OCI-LY7 (cell line): ENCODE measurements around the gene MAP7D2. TPM values are rescaled to one million over a fixed set of nuclear protein-coding genes. Genes with fewer than 3 reads are reported as not detected.

Experiments used
- BruUV-seq: library from RNA; stranded (reverse); fragments of 400-500 nt; replicated peaks from 2 replicates; lab custom pipeline; 2021; lab: Mats Ljungman, UMichigan
- CTCF ChIA-PET: fragments of 300-600 bp; sonication (Branson Sonifier 250); formaldehyde crosslinking; loops from one replicate; lab custom pipeline; 2022; ENCODE audit warnings: antibody characterized with exemption; ENCODE audit not compliant: unreplicated experiment; lab: Charles Lee
- POLR2A ChIA-PET: fragments of 300-600 bp; sonication (Branson Sonifier 250); formaldehyde crosslinking; loops from one replicate; lab custom pipeline; 2022; ENCODE audit warnings: antibody characterized with exemption; lab: Charles Lee
- DNase-seq: peaks from one replicate; pipeline ENCODE4 v3.0.0-alpha.2; 2015; ENCODE audit warnings: low spot score
- H2AFZ ChIP-seq: fragments of 200-600 bp; sonication (generic), shearing (Covaris generic); 2 replicates; pipeline ENCODE4 v1.6.1; 2014; ENCODE audit warnings: mild to moderate bottlenecking, antibody characterized with exemption, low read length, moderate library complexity
- H3K27ac ChIP-seq: fragments of 200-600 bp; sonication (generic); 2 replicates; pipeline ENCODE4 v1.5.1; 2014; ENCODE audit warnings: mixed run types, low read depth, mild to moderate bottlenecking, moderate library complexity, low read length, inconsistent platforms; ENCODE audit not compliant: poor library complexity, severe bottlenecking
- H3K36me3 ChIP-seq: fragments of 200-600 bp; sonication (generic); 2 replicates; pipeline ENCODE4 v1.6.1; 2014; ENCODE audit warnings: mild to moderate bottlenecking, antibody characterized with exemption, low read length, moderate library complexity, mixed read lengths; ENCODE audit not compliant: insufficient read depth
- H3K4me1 ChIP-seq: fragments of 200-600 bp; sonication (generic); 2 replicates; pipeline ENCODE4 v1.5.1; 2014; ENCODE audit warnings: mild to moderate bottlenecking, low read length; ENCODE audit not compliant: insufficient read depth, poor library complexity, severe bottlenecking
- H3K4me2 ChIP-seq: fragments of 200-600 bp; sonication (generic); 2 replicates; pipeline ENCODE4 v1.6.1; 2014; ENCODE audit warnings: mild to moderate bottlenecking, low read length
- H3K4me3 ChIP-seq: fragments of 200-600 bp; sonication (generic); 2 replicates; pipeline ENCODE4 v1.5.1; 2014; ENCODE audit warnings: mild to moderate bottlenecking, low read depth, low read length; ENCODE audit not compliant: poor library complexity, severe bottlenecking
- H3K79me2 ChIP-seq: fragments of 200-600 bp; sonication (generic); 2 replicates; pipeline ENCODE4 v1.6.1; 2016; ENCODE audit warnings: low read depth, mild to moderate bottlenecking, low read length, moderate library complexity, mixed read lengths; ENCODE audit not compliant: insufficient read depth
- H3K9me2 ChIP-seq: fragments of 200-600 bp; sonication (generic); 2 replicates; pipeline ENCODE4 v1.6.1; 2016; ENCODE audit warnings: mild to moderate bottlenecking, low read length, mixed read lengths; ENCODE audit not compliant: insufficient read depth
- H3K9me3 ChIP-seq: fragments of 200-600 bp; sonication (generic); 2 replicates; pipeline ENCODE4 v1.6.1; 2014; ENCODE audit warnings: mild to moderate bottlenecking, mixed run types, low read length, mixed read lengths
- H4K20me1 ChIP-seq: fragments of 200-600 bp; sonication (generic); 2 replicates; pipeline ENCODE4 v1.6.1; 2014; ENCODE audit warnings: mild to moderate bottlenecking, antibody characterized with exemption, low read length, moderate library complexity, mixed read lengths; ENCODE audit not compliant: insufficient read depth
- CTCF ChIP-seq: fragments of 200-600 bp; sonication (generic); conservative IDR thresholded peaks from 2 replicates; pipeline ENCODE4 v1.5.1; 2014; ENCODE audit warnings: mild to moderate bottlenecking, antibody characterized with exemption, low read length, moderate library complexity, mixed read lengths
- EZH2phosphoT487 ChIP-seq: fragments of 200-600 bp; sonication (generic); IDR thresholded peaks from 2 replicates; pipeline ENCODE4 v1.6.1; 2018; ENCODE audit warnings: low read depth, borderline replicate concordance, mild to moderate bottlenecking, mixed run types, antibody characterized with exemption, low read length, moderate library complexity, mixed read lengths
- intact Hi-C: fragments of 100-400 bp; cut with micrococcal nuclease; formaldehyde crosslinking; loops from one replicate; pipeline ENCODE4 v1.10.0; 2022; ENCODE audit not compliant: unreplicated experiment
- total RNA-seq, 2 experiments: library from RNA; depleted of rRNA in 1 of 2; stranded (reverse); fragments of >200 nt in 1 of 2; shearing (Covaris generic) in 1 of 2; gene quantifications; 2 replicates each; pipeline ENCODE4 v1.2.3, GENCODE V29; 2014 to 2022

MAP7D2 gene
- total RNA-seq, 2 experiments from 2014 or later = 0.13 TPM; not detected in 1

- Histone ChIP-seq H3K9me3 (no peaks in the 10 kb centered on the region), H3K4me2 (no peak overlapping the region), H3K36me3 (no peaks in the 10 kb centered on the region; the same call in 1 of the 2 replicates), H4K20me1 (no peaks in the 10 kb centered on the region), H2AFZ (no peak overlapping the region), H3K27ac (no peak overlapping the region), H3K79me2 (no peaks in the 10 kb centered on the region), H3K4me1 (no peaks in the 10 kb centered on the region), H3K4me3 (no peak overlapping the region), H3K9me2 (no peaks in the 10 kb centered on the region)
- ChIA-PET POLR2A (no interaction called here), CTCF (no interaction called here)
- DNase-seq = no peak
- intact Hi-C loops = no loop called here
- no TSS peak for BruUV-seq
- no peak for TF ChIP-seq EZH2phosphoT487
- no peak for TF ChIP-seq CTCF
Observed at GRCh38 chrX:19975845-19976244, 140.9 kb downstream of the MAP7D2 start.

- no TSS peak for BruUV-seq
Observed at GRCh38 chrX:19972984-19973383, 143.7 kb downstream of the MAP7D2 start.

More at GRCh38 chrX:19972984-19973383, 143.7 kb downstream of the MAP7D2 start:
- Histone ChIP-seq H3K79me2 (no peaks in the 10 kb centered on the region), H3K9me2 (no peaks in the 10 kb centered on the region), H3K9me3 (no peaks in the 10 kb centered on the region), H4K20me1 (no peaks in the 10 kb centered on the region), H2AFZ (no peak overlapping the region), H3K4me2 (no peak overlapping the region), H3K4me1 (no peaks in the 10 kb centered on the region), H3K27ac (no peak overlapping the region), H3K4me3 (no peak overlapping the region), H3K36me3 (no peaks in the 10 kb centered on the region; the same call in 1 of the 2 replicates)
- TF ChIP-seq CTCF = no peak
- no peak for TF ChIP-seq EZH2phosphoT487
- no peak for DNase-seq
- ChIA-PET CTCF (no interaction called here), POLR2A (no interaction called here)
- intact Hi-C loops = no loop called here
